GM12865 (cell line): Measurements from ENCODE around the gene ANXA1.

Source experiments
- DNase-seq: peaks from one replicate; pipeline ENCODE4 v3.0.0; 2010; ENCODE audit warnings: low read depth
- H3K4me3 ChIP-seq: 2 replicates; pipeline ENCODE4 v1.5.1; 2011; ENCODE audit warnings: mild to moderate bottlenecking, low read depth, low read length, control low read depth
- CTCF ChIP-seq: IDR thresholded peaks from 2 replicates; pipeline ENCODE4 v1.5.1; 2011; ENCODE audit warnings: low read length, control low read depth, low read depth, inconsistent platforms; ENCODE audit not compliant: insufficient read depth; ENCODE audit errors: missing control alignments

ANXA1 gene

GRCh38 chr9:73137286-73137899 is 14.3 kb upstream of the ANXA1 start:
- TF ChIP-seq CTCF, result no peak
- no peak for DNase-seq
- H3K4me3 ChIP-seq, result no peak overlapping the region

GRCh38 chr9:73137914-73138313 is 13.8 kb upstream of the ANXA1 start:
- TF ChIP-seq CTCF, result no peak
- no peak overlapping the region for H3K4me3 ChIP-seq
- DNase-seq, result no peak

GRCh38 chr9:73138516-73138915 is 13.1 kb upstream of the ANXA1 start:
- no peak for TF ChIP-seq CTCF
- no peak for DNase-seq
- H3K4me3 ChIP-seq, result no peak overlapping the region

- no peak for DNase-seq
- no peak overlapping the region for H3K4me3 ChIP-seq
- no peak for TF ChIP-seq CTCF
Observed at GRCh38 chr9:73141282-73141681, 10.4 kb upstream of the ANXA1 start.

- DNase-seq, result no peak
- no peak overlapping the region for H3K4me3 ChIP-seq
- TF ChIP-seq CTCF, result no peak
Observed at GRCh38 chr9:73143711-73144328, 7.8 kb upstream of the ANXA1 start.

- no peak for DNase-seq
- no peak overlapping the region for H3K4me3 ChIP-seq
- TF ChIP-seq CTCF, result no peak
Observed at GRCh38 chr9:73146111-73146815, 5.4 kb upstream of the ANXA1 start.
